ENCODE results near the gene ARID3A.

The ARID3A gene

DNA sequence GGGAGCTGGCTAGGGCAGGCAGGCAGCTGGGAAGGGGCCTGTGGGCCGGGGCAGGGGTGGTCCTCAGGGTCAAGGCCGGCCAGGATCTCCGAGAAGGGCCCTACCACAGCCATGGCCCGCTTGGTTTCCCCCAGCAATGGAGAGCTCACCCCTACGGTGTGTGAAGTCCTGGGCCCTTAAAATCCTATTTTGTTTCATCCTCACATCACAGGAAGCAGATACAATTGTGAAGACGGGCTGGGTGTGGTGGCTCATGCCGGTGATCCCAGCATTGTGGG, 23.8 kb upstream of the ARID3A start:
- peaks cover 1% of the 10 kb centered on the region for H3K36me3 Mint-ChIP-seq (ENCODE audit: low read depth)
- peaks cover 4% of the 10 kb centered on the region for H3K27me3 Mint-ChIP-seq (ENCODE audit: low read depth, poor library complexity)
- TF ChIP-seq, protein P1, sequence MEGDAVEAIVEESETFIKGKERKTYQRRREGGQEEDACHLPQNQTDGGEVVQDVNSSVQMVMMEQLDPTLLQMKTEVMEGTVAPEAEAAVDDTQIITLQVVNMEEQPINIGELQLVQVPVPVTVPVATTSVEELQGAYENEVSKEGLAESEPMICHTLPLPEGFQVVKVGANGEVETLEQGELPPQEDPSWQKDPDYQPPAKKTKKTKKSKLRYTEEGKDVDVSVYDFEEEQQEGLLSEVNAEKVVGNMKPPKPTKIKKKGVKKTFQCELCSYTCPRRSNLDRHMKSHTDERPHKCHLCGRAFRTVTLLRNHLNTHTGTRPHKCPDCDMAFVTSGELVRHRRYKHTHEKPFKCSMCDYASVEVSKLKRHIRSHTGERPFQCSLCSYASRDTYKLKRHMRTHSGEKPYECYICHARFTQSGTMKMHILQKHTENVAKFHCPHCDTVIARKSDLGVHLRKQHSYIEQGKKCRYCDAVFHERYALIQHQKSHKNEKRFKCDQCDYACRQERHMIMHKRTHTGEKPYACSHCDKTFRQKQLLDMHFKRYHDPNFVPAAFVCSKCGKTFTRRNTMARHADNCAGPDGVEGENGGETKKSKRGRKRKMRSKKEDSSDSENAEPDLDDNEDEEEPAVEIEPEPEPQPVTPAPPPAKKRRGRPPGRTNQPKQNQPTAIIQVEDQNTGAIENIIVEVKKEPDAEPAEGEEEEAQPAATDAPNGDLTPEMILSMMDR (IDR thresholded peaks at IDR 0.05): no peak
- no peak overlapping the region for H3K27ac Mint-ChIP-seq
- no peak for DNase-seq
- H3K9me3 Mint-ChIP-seq: no peaks in the 10 kb centered on the region
- H3K4me3 Mint-ChIP-seq: no peak overlapping the region
- peaks cover 19% of the 10 kb centered on the region for H3K4me1 Mint-ChIP-seq

DNA sequence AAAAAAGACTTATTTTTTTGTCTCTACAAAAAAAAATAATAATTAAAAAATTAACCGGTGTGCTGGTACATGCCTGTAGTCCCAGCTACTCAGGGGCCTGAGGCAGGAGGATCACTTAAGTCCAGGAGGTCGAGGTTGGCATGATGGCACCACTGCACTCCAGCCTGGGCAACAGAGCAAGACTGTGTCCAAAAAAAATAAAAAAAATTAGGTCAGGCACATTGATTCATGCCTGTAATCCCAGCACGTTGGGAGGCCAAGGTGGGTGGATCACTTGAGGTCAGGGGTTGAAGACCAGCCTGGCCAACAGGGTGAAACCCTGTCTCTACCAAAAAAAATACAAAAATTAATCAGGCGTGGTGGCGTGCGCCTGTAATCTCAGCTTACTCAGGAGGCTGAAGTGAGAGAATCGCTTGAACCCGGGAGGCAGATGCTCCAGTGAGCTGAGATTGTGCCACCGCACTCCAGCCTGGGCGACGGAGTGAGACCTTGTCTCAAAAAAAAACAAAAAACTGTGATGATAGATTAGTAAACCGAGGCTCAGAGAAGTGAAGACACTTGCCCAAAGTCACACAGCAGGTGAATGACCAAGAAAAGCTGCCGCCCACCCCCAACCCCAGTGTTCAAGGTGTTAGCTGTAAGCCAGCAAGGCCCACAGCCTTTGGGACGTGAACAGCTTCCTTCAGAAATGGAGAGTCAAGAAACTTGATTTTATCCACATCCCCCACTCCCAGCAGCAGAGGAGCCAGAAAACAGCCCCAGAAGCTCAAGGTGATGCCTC, 23.2 kb upstream of the ARID3A start:
- no peak overlapping the region for H3K4me3 Mint-ChIP-seq

DNA sequence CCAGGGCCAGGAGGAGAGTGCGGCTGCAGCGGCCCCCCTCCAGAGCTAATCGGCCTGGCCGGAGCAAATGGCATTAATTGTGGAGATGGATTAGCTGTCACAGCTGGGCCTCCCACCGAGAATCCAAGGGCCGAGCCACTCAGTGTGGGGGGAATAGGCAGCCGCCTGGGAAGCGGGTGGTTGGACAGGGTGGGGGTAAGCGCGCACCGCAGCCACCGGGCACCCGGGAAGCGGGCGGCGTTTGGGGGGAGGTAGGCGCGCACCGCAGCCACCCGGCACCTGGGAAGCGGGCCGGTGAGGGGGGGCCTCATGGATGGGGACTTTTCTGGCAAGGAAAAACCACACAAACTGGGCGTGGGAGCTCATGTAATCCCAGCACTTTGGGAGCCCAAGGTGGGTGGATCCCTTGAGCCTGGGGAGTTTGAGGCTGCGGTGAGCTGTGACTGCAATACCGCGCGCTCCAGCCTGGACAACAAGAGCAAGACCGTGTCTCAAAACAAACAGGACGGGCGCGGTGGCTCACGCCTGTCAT, 22.5 kb upstream of the ARID3A start:
- peaks cover 19% of the 10 kb centered on the region for H3K4me1 Mint-ChIP-seq
- H3K4me3 Mint-ChIP-seq: no peak overlapping the region
- peaks cover 4% of the 10 kb centered on the region for H3K27me3 Mint-ChIP-seq (ENCODE audit: low read depth, poor library complexity)
- TF ChIP-seq, protein P1 (IDR thresholded peaks at IDR 0.05): no peak
- H3K27ac Mint-ChIP-seq: no peak overlapping the region
- peak; percentile 71 for DNase-seq
- H3K36me3 Mint-ChIP-seq (ENCODE audit: low read depth): no peaks in the 10 kb centered on the region
- H3K9me3 Mint-ChIP-seq: no peaks in the 10 kb centered on the region

More for the DNA sequence above, 23.2 kb upstream of the ARID3A start:
- peaks cover 19% of the 10 kb centered on the region for H3K4me1 Mint-ChIP-seq
- peaks cover 4% of the 10 kb centered on the region for H3K27me3 Mint-ChIP-seq (ENCODE audit: low read depth, poor library complexity)
- TF ChIP-seq, protein P1 (IDR thresholded peaks at IDR 0.05): no peak
- no peaks in the 10 kb centered on the region for H3K9me3 Mint-ChIP-seq
- no peak for DNase-seq
- no peaks in the 10 kb centered on the region for H3K36me3 Mint-ChIP-seq (ENCODE audit: low read depth)
- no peak overlapping the region for H3K27ac Mint-ChIP-seq

DNA sequence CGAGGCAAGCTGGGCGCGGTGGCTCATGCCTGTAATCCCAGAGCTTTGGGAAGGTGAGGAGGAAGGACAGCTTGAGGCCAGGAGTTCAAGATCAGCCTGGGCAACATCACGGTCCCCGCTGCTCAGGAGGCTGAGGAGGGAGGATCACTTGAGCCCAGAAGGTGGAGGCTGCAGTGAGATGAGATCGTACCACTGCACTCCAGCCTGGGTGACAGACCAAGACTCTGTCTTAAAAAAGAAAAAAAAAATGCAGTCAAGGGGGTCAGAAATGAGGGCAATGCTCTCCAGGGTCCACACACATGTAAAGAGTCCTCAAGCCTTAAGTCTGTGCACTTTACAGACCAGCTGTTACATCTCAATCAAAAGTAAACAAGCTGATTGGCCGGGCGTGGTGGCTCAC, 21.3 kb upstream of the ARID3A start:
- peak overlapping the region; percentile 71 for H3K27ac Mint-ChIP-seq
- peaks cover 17% of the 10 kb centered on the region for H3K4me1 Mint-ChIP-seq
- TF ChIP-seq, protein P1 (IDR thresholded peaks at IDR 0.05): no peak
- no peaks in the 10 kb centered on the region for H3K9me3 Mint-ChIP-seq
- peaks cover 4% of the 10 kb centered on the region for H3K27me3 Mint-ChIP-seq (ENCODE audit: low read depth, poor library complexity)
- no peak for DNase-seq
- no peaks in the 10 kb centered on the region for H3K36me3 Mint-ChIP-seq (ENCODE audit: low read depth)
- H3K4me3 Mint-ChIP-seq: no peak overlapping the region

DNA sequence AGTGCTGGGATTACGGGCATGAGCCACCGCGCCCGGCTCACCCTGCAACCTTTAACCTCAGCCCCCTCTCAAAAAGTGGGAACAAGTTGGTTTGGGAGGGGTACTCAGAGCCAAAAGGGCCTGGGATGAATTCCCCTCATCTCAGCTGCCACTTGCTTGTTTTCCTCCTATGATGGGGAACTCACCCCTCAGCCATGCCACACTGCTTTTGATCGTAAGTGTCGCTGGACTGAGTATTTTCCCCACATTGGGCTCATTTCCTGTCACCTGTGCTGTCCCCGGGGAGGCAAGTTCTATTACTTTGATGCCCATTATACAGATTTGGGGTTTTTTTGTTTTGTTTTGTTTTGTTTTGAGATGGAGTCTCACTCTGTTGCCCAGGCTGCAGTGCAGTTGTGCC, 19.4 kb upstream of the ARID3A start:
- Mint-ChIP-seq H3K4me1 (peaks cover 20% of the 10 kb centered on the region), H3K9me3 (no peaks in the 10 kb centered on the region), H3K4me3 (no peak overlapping the region), H3K36me3 (ENCODE audit: low read depth) (peaks cover 5% of the 10 kb centered on the region), H3K27ac (no peak overlapping the region), H3K27me3 (ENCODE audit: low read depth, poor library complexity) (peaks cover 4% of the 10 kb centered on the region)
- no peak for DNase-seq
- TF ChIP-seq, protein P1 (IDR thresholded peaks at IDR 0.05): no peak
